Astrocyte of the spinal cord (primary cell): ENCODE data around the gene TYK2.

Experiments used
- DNase-seq: peaks from one replicate; pipeline ENCODE4 v3.0.0; 2011; ENCODE audit warnings: low read depth, low spot score
- H3K4me3 ChIP-seq: 2 replicates; pipeline ENCODE4 v1.5.1; 2011; ENCODE audit warnings: low read depth, mild to moderate bottlenecking, low read length, moderate library complexity
- in situ Hi-C: cut with HindIII; loops from 2 replicates; pipeline ENCODE4 v1.10.0; 2017; ENCODE audit warnings: low sequenced_read_pairs
- TF ChIP-seq, protein P1 (sequence below): IDR thresholded peaks from 2 replicates; pipeline ENCODE4 v1.5.1; 2012; ENCODE audit warnings: low read depth, mild to moderate bottlenecking, low read length, inconsistent platforms

Gene TYK2

DNA sequence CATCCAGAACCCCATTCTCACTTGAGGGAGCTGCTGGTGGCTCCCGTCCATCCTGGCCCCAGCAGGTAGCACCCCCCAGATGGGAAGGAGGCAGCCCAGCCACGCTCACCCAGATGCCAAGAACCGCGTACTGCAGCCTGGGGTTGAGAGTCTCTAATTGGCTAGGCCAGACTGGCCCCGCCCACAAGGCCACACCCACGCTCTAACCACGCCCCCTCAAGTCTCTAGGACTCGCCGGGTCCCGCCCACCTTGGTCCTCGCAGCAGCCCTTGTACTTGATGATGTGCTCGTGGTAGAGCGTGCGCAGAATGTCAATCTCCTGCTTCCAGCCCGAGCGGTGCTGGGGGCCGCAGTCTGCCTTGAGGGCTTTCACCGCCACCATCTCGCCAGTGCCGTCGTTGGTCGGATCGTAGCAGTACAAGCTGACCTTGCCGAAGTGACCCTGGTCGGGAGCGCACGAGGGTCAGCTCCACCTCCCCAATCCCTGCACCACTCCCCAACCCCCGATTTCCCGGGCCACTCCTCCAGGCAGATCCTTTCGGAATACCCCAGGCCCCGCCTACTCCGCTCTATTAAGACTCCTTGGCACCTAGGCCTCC, 26.5 kb downstream of the TYK2 start:
- peak; percentile 22 for DNase-seq
- in situ Hi-C loops: no loop called here
- no peak overlapping the region for H3K4me3 ChIP-seq
- TF ChIP-seq, protein P1, sequence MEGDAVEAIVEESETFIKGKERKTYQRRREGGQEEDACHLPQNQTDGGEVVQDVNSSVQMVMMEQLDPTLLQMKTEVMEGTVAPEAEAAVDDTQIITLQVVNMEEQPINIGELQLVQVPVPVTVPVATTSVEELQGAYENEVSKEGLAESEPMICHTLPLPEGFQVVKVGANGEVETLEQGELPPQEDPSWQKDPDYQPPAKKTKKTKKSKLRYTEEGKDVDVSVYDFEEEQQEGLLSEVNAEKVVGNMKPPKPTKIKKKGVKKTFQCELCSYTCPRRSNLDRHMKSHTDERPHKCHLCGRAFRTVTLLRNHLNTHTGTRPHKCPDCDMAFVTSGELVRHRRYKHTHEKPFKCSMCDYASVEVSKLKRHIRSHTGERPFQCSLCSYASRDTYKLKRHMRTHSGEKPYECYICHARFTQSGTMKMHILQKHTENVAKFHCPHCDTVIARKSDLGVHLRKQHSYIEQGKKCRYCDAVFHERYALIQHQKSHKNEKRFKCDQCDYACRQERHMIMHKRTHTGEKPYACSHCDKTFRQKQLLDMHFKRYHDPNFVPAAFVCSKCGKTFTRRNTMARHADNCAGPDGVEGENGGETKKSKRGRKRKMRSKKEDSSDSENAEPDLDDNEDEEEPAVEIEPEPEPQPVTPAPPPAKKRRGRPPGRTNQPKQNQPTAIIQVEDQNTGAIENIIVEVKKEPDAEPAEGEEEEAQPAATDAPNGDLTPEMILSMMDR: no peak

GRCh38 chr19:10352764-10353671, 27.4 kb downstream of the TYK2 start:
- TF ChIP-seq, protein P1: no peak
- in situ Hi-C loops: no loop called here
- no peak for DNase-seq

GRCh38 chr19:10346509-10346908, 33.9 kb downstream of the TYK2 start:
- DNase-seq: no peak
- H3K4me3 ChIP-seq: no peak overlapping the region
- TF ChIP-seq, protein P1: no peak
- in situ Hi-C loops: no loop called here

More at GRCh38 chr19:10352764-10353671, 27.4 kb downstream of the TYK2 start:
- H3K4me3 ChIP-seq: no peak overlapping the region

DNA sequence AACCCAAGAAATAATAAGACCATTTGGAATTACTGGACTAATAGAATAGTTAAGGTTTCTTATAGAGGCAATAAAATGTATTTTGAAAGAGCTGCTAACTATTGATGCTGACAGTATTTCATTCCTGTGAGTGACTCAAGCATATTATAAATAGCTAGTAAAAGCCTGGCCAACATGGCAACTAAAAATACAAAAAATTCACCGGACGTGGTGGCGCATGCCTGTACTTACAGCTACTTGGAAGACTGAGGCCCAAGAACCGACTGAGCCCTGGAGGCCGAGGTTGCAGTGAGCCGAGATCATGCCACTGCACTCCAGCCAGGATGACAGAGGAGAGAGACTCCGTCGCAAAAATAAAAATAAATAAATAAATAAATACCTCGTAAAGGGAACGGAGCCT, 35.6 kb downstream of the TYK2 start:
- DNase-seq: no peak
- TF ChIP-seq, protein P1: no peak
- no peak overlapping the region for H3K4me3 ChIP-seq
- in situ Hi-C loops: no loop called here

GRCh38 chr19:10343495-10343894, 36.9 kb downstream of the TYK2 start:
- no peak for DNase-seq
- TF ChIP-seq, protein P1: no peak
- in situ Hi-C loops: no loop called here
- H3K4me3 ChIP-seq: no peak overlapping the region

DNA sequence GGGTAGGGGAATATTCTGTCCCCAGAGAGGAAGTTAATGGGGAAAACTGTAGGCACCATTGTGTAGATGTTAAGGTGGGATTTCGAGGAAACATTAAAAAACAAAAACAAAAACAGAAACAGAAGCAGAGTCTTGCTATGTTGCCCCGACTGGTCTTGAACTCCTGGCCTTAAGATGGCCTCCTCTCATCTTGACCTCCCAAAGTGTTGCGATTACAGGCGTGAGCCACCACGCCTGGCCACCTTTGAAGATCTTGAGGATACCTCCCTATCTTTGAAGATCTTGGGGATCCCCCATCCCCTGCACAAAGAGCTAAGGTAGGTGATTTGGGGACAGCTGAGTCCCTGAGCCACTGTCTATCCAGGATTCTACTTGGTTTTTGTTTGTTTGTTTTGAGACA, 40.4 kb downstream of the TYK2 start:
- no peak for DNase-seq
- TF ChIP-seq, protein P1: no peak
- no peak overlapping the region for H3K4me3 ChIP-seq
- in situ Hi-C loops: no loop called here
